ENCODE measurements around the gene SLC10A7.

SLC10A7 gene

DNA sequence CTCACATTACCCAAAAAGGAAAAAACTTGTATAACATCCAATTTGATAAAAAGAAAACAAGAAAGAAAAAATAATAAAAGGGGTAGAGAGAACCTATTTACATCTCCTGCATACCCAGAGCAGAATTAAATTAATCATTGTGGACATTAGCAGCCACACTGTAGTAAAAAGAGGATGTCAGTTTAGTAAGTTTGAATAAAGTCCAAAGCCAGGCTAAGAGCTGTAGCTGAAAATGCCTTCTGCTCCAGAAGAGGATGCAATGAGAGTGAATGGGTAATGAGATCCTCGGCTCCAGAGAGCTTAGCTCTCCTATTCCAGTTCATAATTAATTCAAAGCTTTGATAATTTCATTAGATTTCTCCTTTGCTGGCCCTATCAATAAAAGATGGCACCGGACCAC lies 78.2 kb downstream of the SLC10A7 start:
- intact Hi-C loops (cut with DNase I; ENCODE audit: low total_unique reads) = no loop called here
- no peak for DNase-seq
- Histone ChIP-seq H3K27me3 (no peaks in the 10 kb centered on the region), H3K4me3 (no peak overlapping the region), H3K9me3 (no peaks in the 10 kb centered on the region), H3K27ac (no peak overlapping the region), H3K4me1 (peaks cover 0 to 21% (median 0%) of the 10 kb centered on the region in 4 donors), H3K36me3 (peaks cover 0 to 7% (median 6%) of the 10 kb centered on the region in 3 donors)
- TF ChIP-seq, protein P1, sequence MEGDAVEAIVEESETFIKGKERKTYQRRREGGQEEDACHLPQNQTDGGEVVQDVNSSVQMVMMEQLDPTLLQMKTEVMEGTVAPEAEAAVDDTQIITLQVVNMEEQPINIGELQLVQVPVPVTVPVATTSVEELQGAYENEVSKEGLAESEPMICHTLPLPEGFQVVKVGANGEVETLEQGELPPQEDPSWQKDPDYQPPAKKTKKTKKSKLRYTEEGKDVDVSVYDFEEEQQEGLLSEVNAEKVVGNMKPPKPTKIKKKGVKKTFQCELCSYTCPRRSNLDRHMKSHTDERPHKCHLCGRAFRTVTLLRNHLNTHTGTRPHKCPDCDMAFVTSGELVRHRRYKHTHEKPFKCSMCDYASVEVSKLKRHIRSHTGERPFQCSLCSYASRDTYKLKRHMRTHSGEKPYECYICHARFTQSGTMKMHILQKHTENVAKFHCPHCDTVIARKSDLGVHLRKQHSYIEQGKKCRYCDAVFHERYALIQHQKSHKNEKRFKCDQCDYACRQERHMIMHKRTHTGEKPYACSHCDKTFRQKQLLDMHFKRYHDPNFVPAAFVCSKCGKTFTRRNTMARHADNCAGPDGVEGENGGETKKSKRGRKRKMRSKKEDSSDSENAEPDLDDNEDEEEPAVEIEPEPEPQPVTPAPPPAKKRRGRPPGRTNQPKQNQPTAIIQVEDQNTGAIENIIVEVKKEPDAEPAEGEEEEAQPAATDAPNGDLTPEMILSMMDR (IDR thresholded peaks at IDR 0.05) = no peak

DNA sequence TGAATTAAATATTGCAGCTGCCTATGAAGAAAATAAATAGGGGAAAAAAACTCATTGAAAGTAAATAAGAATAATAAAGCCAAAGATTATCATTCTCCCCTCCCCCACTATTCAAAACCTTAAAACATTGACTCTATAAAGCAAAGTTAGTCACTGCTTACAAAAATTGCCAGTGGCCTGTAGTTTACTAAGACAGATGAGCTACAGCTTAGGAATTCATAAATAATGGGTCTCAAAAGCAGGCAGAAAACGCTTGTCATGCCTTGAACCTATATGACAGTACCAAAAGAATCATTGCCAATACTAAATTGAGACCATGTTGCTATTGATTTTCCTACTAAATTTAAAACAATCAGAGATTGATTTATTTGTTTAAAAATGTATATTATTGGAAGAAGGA lies 78.9 kb downstream of the SLC10A7 start:
- DNase-seq = no peak
- Histone ChIP-seq H3K27ac (no peak overlapping the region), H3K36me3 (peaks cover 0 to 7% (median 6%) of the 10 kb centered on the region in 3 donors), H3K4me1 (peaks cover 0 to 28% (median 0%) of the 10 kb centered on the region in 4 donors), H3K4me3 (no peak overlapping the region), H3K27me3 (no peaks in the 10 kb centered on the region), H3K9me3 (no peaks in the 10 kb centered on the region)
- intact Hi-C loops (cut with DNase I; ENCODE audit: low total_unique reads) = no loop called here
- TF ChIP-seq, protein P1 (IDR thresholded peaks at IDR 0.05) = no peak

DNA sequence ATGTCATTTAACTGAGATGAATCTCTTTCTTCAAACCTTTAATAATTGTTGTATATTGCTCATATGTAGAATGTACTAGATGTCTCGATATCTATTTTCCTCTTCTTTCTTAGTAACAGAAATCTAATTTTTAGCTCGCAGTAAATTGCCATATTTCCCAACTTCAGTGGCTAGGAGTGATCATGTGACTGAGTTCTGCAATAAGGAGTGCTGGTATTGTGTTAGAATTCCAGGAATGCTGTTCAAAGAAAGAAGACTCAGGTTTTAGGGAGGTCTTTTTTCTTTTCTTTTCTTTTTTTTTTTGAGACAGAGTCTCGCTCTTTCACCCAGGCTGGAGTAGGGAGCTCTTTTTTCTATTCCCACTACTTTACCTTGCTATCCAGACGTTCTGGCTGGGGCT lies 81.7 kb downstream of the SLC10A7 start:
- no peaks in the 10 kb centered on the region for H3K9me3 ChIP-seq
- H3K36me3 ChIP-seq = no peaks in the 10 kb centered on the region
- no peak overlapping the region for H3K27ac ChIP-seq
- no peak overlapping the region for H3K4me3 ChIP-seq
- intact Hi-C loops (cut with DNase I; ENCODE audit: low total_unique reads) = no loop called here
- TF ChIP-seq, protein P1 (IDR thresholded peaks at IDR 0.05) = no peak
- H3K27me3 ChIP-seq = no peaks in the 10 kb centered on the region
- no peak for DNase-seq
- peaks cover 0 to 45% (median 0%) of the 10 kb centered on the region in 4 donors for H3K4me1 ChIP-seq

DNA sequence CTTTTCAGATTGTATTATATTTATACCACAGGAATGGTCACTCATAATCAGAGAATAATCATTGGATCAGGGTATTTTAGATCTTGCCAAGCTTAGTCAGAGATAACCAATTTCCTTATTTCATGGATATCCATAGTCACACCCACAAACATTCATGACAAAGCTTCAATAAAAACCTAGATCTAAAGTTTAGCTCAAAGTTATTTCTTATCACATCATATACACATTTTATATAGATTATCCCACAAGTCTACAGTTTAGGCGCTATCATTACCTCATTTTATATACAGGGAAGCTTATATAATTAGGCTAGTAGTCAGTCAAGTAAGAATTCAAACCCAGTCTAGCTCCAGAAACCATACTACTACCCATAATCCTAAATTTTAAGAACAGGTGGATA lies 82.3 kb downstream of the SLC10A7 start:
- intact Hi-C loops (cut with DNase I; ENCODE audit: low total_unique reads) = no loop called here
- Histone ChIP-seq H3K36me3 (no peaks in the 10 kb centered on the region), H3K9me3 (no peaks in the 10 kb centered on the region), H3K27ac (no peak overlapping the region), H3K4me3 (no peak overlapping the region), H3K4me1 (peaks cover 0 to 45% (median 0%) of the 10 kb centered on the region in 4 donors), H3K27me3 (no peaks in the 10 kb centered on the region)
- TF ChIP-seq, protein P1 (IDR thresholded peaks at IDR 0.05) = no peak
- DNase-seq = no peak

- TF ChIP-seq, protein P1 (IDR thresholded peaks at IDR 0.05) = no peak
- no peak for DNase-seq
- peak overlapping the region in 1 of 2 donors; percentile 11 for H3K4me3 ChIP-seq
- no peaks in the 10 kb centered on the region for H3K9me3 ChIP-seq
- H3K27ac ChIP-seq = peak overlapping the region in 1 of 2 donors; percentile 41
- intact Hi-C loops (cut with DNase I; ENCODE audit: low total_unique reads) = no loop called here
- H3K27me3 ChIP-seq = no peaks in the 10 kb centered on the region
- no peaks in the 10 kb centered on the region for H3K36me3 ChIP-seq
- peaks cover 0 to 36% (median 0%) of the 10 kb centered on the region in 4 donors for H3K4me1 ChIP-seq
These were observed 84.0 kb downstream of the SLC10A7 start for GRCh38 chr4:146437778-146438177.
